Spleen (tissue), 11 donors: Measurements from ENCODE around the gene ATP8A2. TPM values are rescaled to one million over a fixed set of nuclear protein-coding genes. Genes with fewer than 3 reads are reported as not detected.

Experiments used
- DNase-seq: peaks from one replicate; pipeline ENCODE4 v3.0.0-alpha.2; 2020
- H3K27ac ChIP-seq, 8 donors: fragments of 200-600 bp; sonication (generic) in 7 of 8; 1 replicate in 4 of 8; 2 replicates in 4 of 8; pipeline versions ENCODE4 v1.5.0 to v1.8.0; 2016 to 2021; ENCODE audit warnings: inconsistent platforms in 4 of 8, mild to moderate bottlenecking in 4 of 8, moderate library complexity in 1 of 8
- H3K27me3 ChIP-seq, 7 donors: fragments of 200-600 bp; sonication (generic) in 6 of 7; replicated peaks in 1 of 7; 1 replicate in 4 of 7; 2 replicates in 3 of 7; pipeline versions ENCODE4 v1.5.0 to v1.8.0; 2016 to 2021; ENCODE audit warnings: inconsistent platforms in 3 of 7, mild to moderate bottlenecking in 1 of 7
- H3K36me3 ChIP-seq, 6 donors: fragments of 200-600 bp; sonication (generic) in 5 of 6; 1 replicate in 4 of 6; 2 replicates in 2 of 6; pipeline versions ENCODE4 v1.5.0 to v1.8.0; 2016 to 2021; ENCODE audit warnings: inconsistent platforms in 2 of 6
- H3K4me1 ChIP-seq, 6 donors: fragments of 200-600 bp; sonication (generic) in 5 of 6; 1 replicate in 3 of 6; 2 replicates in 3 of 6; pipeline versions ENCODE4 v1.5.0 to v1.8.0; 2016 to 2021; ENCODE audit warnings: inconsistent platforms in 3 of 6
- H3K4me3 ChIP-seq, 8 donors: fragments of 200-600 bp; sonication (generic) in 7 of 8; 1 replicate in 4 of 8; 2 replicates in 4 of 8; pipeline versions ENCODE4 v1.5.0 to v1.8.0; 2016 to 2021; ENCODE audit warnings: inconsistent platforms in 4 of 8, mild to moderate bottlenecking in 4 of 8, moderate library complexity in 2 of 8
- H3K9me3 ChIP-seq, 8 donors: fragments of 200-600 bp; sonication (generic) in 7 of 8; 1 replicate in 4 of 8; 2 replicates in 4 of 8; pipeline versions ENCODE4 v1.5.0 to v1.8.0; 2016 to 2021; ENCODE audit warnings: inconsistent platforms in 4 of 8
- CTCF ChIP-seq, 11 experiments: fragments of 200-600 bp in 7 of 11; fragments of 450-650 bp in 4 of 11; sonication (generic) in 4 of 11; IDR thresholded peaks in 8 of 11; conservative IDR thresholded peaks in 3 of 11; 1 replicate in 7 of 11; 2 replicates in 4 of 11; pipeline versions ENCODE4 v1.4.0 to v1.8.0; 2016 to 2021; ENCODE audit warnings: antibody characterized with exemption in 11 of 11, inconsistent platforms in 4 of 11, mild to moderate bottlenecking in 1 of 11
- POLR2A ChIP-seq, 3 donors: fragments of 450-650 bp; IDR thresholded peaks; one replicate each; pipeline ENCODE4 v1.5.1; 2017; ENCODE audit warnings: antibody characterized with exemption in 3 of 3, mild to moderate bottlenecking in 1 of 3
- POLR2AphosphoS5 ChIP-seq, 3 donors: sonication (generic); formaldehyde crosslinking; IDR thresholded peaks; one replicate each; pipeline ENCODE4 v1.5.1; 2017; ENCODE audit warnings: antibody characterized with exemption in 3 of 3
- WGBS, 5 donors: extraction: QIAGEN DNeasy Blood & Tissue Kit in 3 of 5; methylation state at CpG; one replicate each; pipeline versions ENCODE4 v1.1.5 to v1.1.7; 2013 to 2018; 5-methylcytosine and 5-hydroxymethylcytosine counted together
- intact Hi-C: fragments of 100-400 bp; cut with DNase I; formaldehyde crosslinking; loops from one replicate; pipeline ENCODE4 v1.15.0; 2023; ENCODE audit warnings: low total_unique reads
- polyA plus RNA-seq, 3 donors: library from polyadenylated mRNA; stranded (reverse); fragments of 200-250 nt; gene quantifications; one replicate each; pipeline ENCODE4 v1.2.1, GENCODE V29; 2013
- total RNA-seq, 7 donors: library from RNA; depleted of rRNA in 3 of 7; stranded (reverse); fragments of >200 nt in 3 of 7; fragmentation: NEBNext Ultra II Directional in 4 of 7; extraction: Animal tissue kit (Norgen Biotek cat#: 25700) in 4 of 7; gene quantifications; one replicate each; pipeline versions ENCODE4 v1.1.0 to v1.2.1, GENCODE V29; 2016 to 2021
- donor health status: healthy with polysubstance abuse.
- donor health status: DM: no; HTN: no; CAD: no; lungs with moderate emphysema.
- donor health status: DM: no; HTN: no; CAD: no.
- donor health status: Bipolar disorder and iron deficiency.
- donor health status: healthy.
- donor health status: DM: no; HTN: no; CAD: no.
- donor health status: DM: yes; HTN: yes; CAD: no.

ATP8A2 gene
- total and polyA plus RNA-seq, 10 donors: 0.09 to 0.46 (median 0.25) TPM

GRCh38 chr13:25406377-25406776, 34.6 kb downstream of the ATP8A2 start:
- 80 to 100% (median 90%) methylated on average over 1 of the region's 1 CpG for WGBS, 5 donors
- H3K4me3 ChIP-seq: no peak overlapping the region
- intact Hi-C loops: no loop called here
- TF ChIP-seq POLR2A (IDR thresholded peaks at IDR 0.05): no peak
- no peak for TF ChIP-seq CTCF (IDR thresholded peaks at IDR 0.05 in 8 of 11, conservative IDR thresholded peaks at IDR 0.05 in 3 of 11)
- no peak for TF ChIP-seq POLR2AphosphoS5 (IDR thresholded peaks at IDR 0.05)
- no peak overlapping the region for H3K27ac ChIP-seq
- DNase-seq: no peak
- H3K9me3 ChIP-seq: no peaks in the 10 kb centered on the region
- H3K4me1 ChIP-seq: no peaks in the 10 kb centered on the region
- H3K36me3 ChIP-seq: no peaks in the 10 kb centered on the region
- peaks cover 0 to 25% (median 0%) of the 10 kb centered on the region in 7 donors for H3K27me3 ChIP-seq

GRCh38 chr13:25409938-25410337, 38.2 kb downstream of the ATP8A2 start:
- WGBS, 5 donors: 83 to 88% (median 87%) methylated on average over 5 of the region's 5 CpGs
- Histone ChIP-seq H3K9me3 (no peaks in the 10 kb centered on the region), H3K27ac (no peak overlapping the region), H3K36me3 (no peaks in the 10 kb centered on the region), H3K27me3 (peaks cover 0 to 19% (median 0%) of the 10 kb centered on the region in 7 donors), H3K4me1 (no peaks in the 10 kb centered on the region), H3K4me3 (no peak overlapping the region)
- intact Hi-C loops: no loop called here
- DNase-seq: no peak
- TF ChIP-seq POLR2AphosphoS5 (IDR thresholded peaks at IDR 0.05): no peak
- TF ChIP-seq CTCF (IDR thresholded peaks at IDR 0.05 in 8 of 11, conservative IDR thresholded peaks at IDR 0.05 in 3 of 11): no peak
- TF ChIP-seq POLR2A (IDR thresholded peaks at IDR 0.05): no peak

GRCh38 chr13:25415241-25415640, 43.5 kb downstream of the ATP8A2 start:
- no peaks in the 10 kb centered on the region for H3K9me3 ChIP-seq
- 39 to 63% (median 50%) methylated on average over 1 of the region's 1 CpG for WGBS, 5 donors
- H3K4me1 ChIP-seq: no peaks in the 10 kb centered on the region
- H3K27ac ChIP-seq: no peak overlapping the region
- no peaks in the 10 kb centered on the region for H3K36me3 ChIP-seq
- intact Hi-C loops: no loop called here
- TF ChIP-seq CTCF (IDR thresholded peaks at IDR 0.05 in 8 of 11, conservative IDR thresholded peaks at IDR 0.05 in 3 of 11): no peak
- TF ChIP-seq POLR2AphosphoS5 (IDR thresholded peaks at IDR 0.05): no peak
- TF ChIP-seq POLR2A (IDR thresholded peaks at IDR 0.05): no peak
- no peak for DNase-seq
- peaks cover 0 to 57% (median 0%) of the 10 kb centered on the region in 7 donors for H3K27me3 ChIP-seq
- H3K4me3 ChIP-seq: no peak overlapping the region

- Histone ChIP-seq H3K4me1 (no peaks in the 10 kb centered on the region), H3K4me3 (no peak overlapping the region), H3K27ac (no peak overlapping the region), H3K9me3 (no peaks in the 10 kb centered on the region), H3K36me3 (no peaks in the 10 kb centered on the region), H3K27me3 (peaks cover 0 to 53% (median 0%) of the 10 kb centered on the region in 7 donors)
- intact Hi-C loops: no loop called here
- WGBS, 5 donors: 62 to 98% (median 89%) methylated on average over 2 of the region's 2 CpGs
- TF ChIP-seq POLR2AphosphoS5 (IDR thresholded peaks at IDR 0.05) (no peak), CTCF (IDR thresholded peaks at IDR 0.05 in 8 of 11, conservative IDR thresholded peaks at IDR 0.05 in 3 of 11) (no peak), POLR2A (IDR thresholded peaks at IDR 0.05) (no peak)
- no peak for DNase-seq
Measured at GRCh38 chr13:25417535-25417934, 45.8 kb downstream of the ATP8A2 start.
